WTC11 (cell line): ENCODE results near the gene CD82.
"Not testable (repeated sequence)": the region's sequence is repeated elsewhere in the genome, so short reads cannot be mapped to it uniquely, and the experiment has no call there.

Experiments used
- CBFB ChIP-seq: sonication (generic); formaldehyde crosslinking; IDR thresholded peaks from 2 replicates; pipeline ENCODE4 v1.8.1; 2022; ENCODE audit warnings: mild to moderate bottlenecking, low read depth, missing genetic modification reagents
- CTCF ChIP-seq: fragments of 200-600 bp; IDR thresholded peaks from 2 replicates; pipeline ENCODE4 v1.8.0; 2022; ENCODE audit warnings: antibody characterized with exemption
- ELF4 ChIP-seq: sonication (generic); formaldehyde crosslinking; IDR thresholded peaks from 2 replicates; pipeline ENCODE4 v1.8.1; 2022; ENCODE audit warnings: low read depth, mild to moderate bottlenecking, moderate library complexity, missing genetic modification reagents
- FOXJ3 ChIP-seq: sonication (generic); formaldehyde crosslinking; IDR thresholded peaks from 2 replicates; pipeline ENCODE4 v1.9.0; 2021; ENCODE audit warnings: missing genetic modification reagents, mild to moderate bottlenecking, borderline replicate concordance
- FOXK1 ChIP-seq: sonication (generic); formaldehyde crosslinking; IDR thresholded peaks from 2 replicates; pipeline ENCODE4 v1.8.0; 2022; ENCODE audit warnings: mild to moderate bottlenecking, moderate library complexity, missing genetic modification reagents
- HMGXB4 ChIP-seq: sonication (generic); formaldehyde crosslinking; IDR thresholded peaks from 2 replicates; pipeline ENCODE4 v1.8.1; 2023; ENCODE audit warnings: mild to moderate bottlenecking, moderate library complexity, missing genetic modification reagents
- IRF2 ChIP-seq: sonication (generic); formaldehyde crosslinking; IDR thresholded peaks from 2 replicates; pipeline ENCODE4 v1.8.0; 2022; ENCODE audit warnings: low read depth, missing genetic modification reagents, borderline replicate concordance
- MAX ChIP-seq: sonication (generic); formaldehyde crosslinking; IDR thresholded peaks from 2 replicates; pipeline ENCODE4 v1.8.0; 2022; ENCODE audit warnings: mild to moderate bottlenecking, missing genetic modification reagents
- NFE2L1 ChIP-seq: sonication (generic); formaldehyde crosslinking; IDR thresholded peaks from 2 replicates; pipeline ENCODE4 v1.8.1; 2023; ENCODE audit warnings: missing genetic modification reagents
- NFYB ChIP-seq: sonication (generic); formaldehyde crosslinking; conservative IDR thresholded peaks from 2 replicates; pipeline ENCODE4 v1.8.0; 2022; ENCODE audit warnings: low read depth, missing genetic modification reagents
- PRDM15 ChIP-seq: sonication (generic); formaldehyde crosslinking; IDR thresholded peaks from 2 replicates; pipeline ENCODE4 v1.8.0; 2022; ENCODE audit warnings: missing genetic modification reagents
- SMAD3 ChIP-seq: sonication (generic); formaldehyde crosslinking; IDR thresholded peaks from 2 replicates; pipeline ENCODE4 v1.8.0; 2022; ENCODE audit warnings: missing genetic modification reagents, mild to moderate bottlenecking, borderline replicate concordance
- USF1 ChIP-seq: sonication (generic); formaldehyde crosslinking; IDR thresholded peaks from 2 replicates; pipeline ENCODE4 v1.8.0; 2022; ENCODE audit warnings: mild to moderate bottlenecking, missing genetic modification reagents
- ZNF532 ChIP-seq: fragments of 250-450 bp; sonication (Bioruptor Pico); IDR thresholded peaks from 2 replicates; pipeline ENCODE4 v1.9.0; 2021; ENCODE audit warnings: mild to moderate bottlenecking, borderline replicate concordance

GRCh38 chr11:44546984-44547383, 18.5 kb upstream of the CD82 start:
- TF ChIP-seq PRDM15 (CRISPR knock-in tag); FOXK1 (CRISPR knock-in tag); HMGXB4 (CRISPR knock-in tag); IRF2 (CRISPR knock-in tag); CTCF; FOXJ3 (CRISPR knock-in tag); MAX (CRISPR knock-in tag); NFE2L1; ZNF532 (CRISPR knock-in tag); ELF4 (CRISPR knock-in tag); SMAD3 (CRISPR knock-in tag); NFYB (CRISPR knock-in tag); CBFB (CRISPR knock-in tag); USF1 (CRISPR knock-in tag): not testable (repeated sequence)
